Ishikawa (cell line): Measurements from ENCODE around the gene OVCH1.

Experiments used
- CEBPB ChIP-seq: IDR thresholded peaks from 2 replicates; pipeline ENCODE4 v1.6.1; 2012
- EGR1 ChIP-seq: IDR thresholded peaks from 2 replicates; pipeline ENCODE4 v1.6.1; 2012
- EP300 ChIP-seq: IDR thresholded peaks from 2 replicates; pipeline ENCODE4 v1.6.1; 2012; ENCODE audit warnings: borderline replicate concordance
- FOXM1 ChIP-seq: IDR thresholded peaks from 2 replicates; pipeline ENCODE4 v1.6.1; 2012; ENCODE audit warnings: low read depth, borderline replicate concordance
- MAX ChIP-seq: IDR thresholded peaks from 2 replicates; pipeline ENCODE4 v1.6.1; 2012
- NFIC ChIP-seq: IDR thresholded peaks from 2 replicates; pipeline ENCODE4 v1.6.1; 2012
- REST ChIP-seq: IDR thresholded peaks from 2 replicates; pipeline ENCODE4 v1.6.1; 2012; ENCODE audit warnings: low read depth, mild to moderate bottlenecking
- TAF1 ChIP-seq: IDR thresholded peaks from 2 replicates; pipeline ENCODE4 v1.6.1; 2012; ENCODE audit warnings: low read depth, mild to moderate bottlenecking
- TCF12 ChIP-seq: IDR thresholded peaks from 2 replicates; pipeline ENCODE4 v1.6.1; 2012; ENCODE audit warnings: low read depth
- TEAD4 ChIP-seq: IDR thresholded peaks from 2 replicates; pipeline ENCODE4 v1.6.1; 2012
- USF1 ChIP-seq: IDR thresholded peaks from 2 replicates; pipeline ENCODE4 v1.6.1; 2012
- YY1 ChIP-seq: IDR thresholded peaks from 2 replicates; pipeline ENCODE4 v1.6.1; 2012; ENCODE audit warnings: low read depth

GRCh38 chr12:29398495-29398894 is 99.0 kb downstream of the OVCH1 start:
- no peak for TF ChIP-seq TAF1
- TF ChIP-seq EGR1 = no peak
- no peak for TF ChIP-seq EP300
- no peak for TF ChIP-seq TCF12
- no peak for TF ChIP-seq NFIC
- TF ChIP-seq YY1 = no peak
- TF ChIP-seq MAX = no peak
- no peak for TF ChIP-seq FOXM1
- no peak for TF ChIP-seq USF1
- no peak for TF ChIP-seq REST
- no peak for TF ChIP-seq CEBPB
- TF ChIP-seq TEAD4 = no peak
